Ammon's horn (tissue), 1 donor: ENCODE measurements around the gene GLIPR2.
"Not testable (repeated sequence)": the region's sequence is repeated elsewhere in the genome, so short reads cannot be mapped to it uniquely, and the experiment has no call there.

ENCODE experiments used
- DNase-seq: peaks from one replicate; pipeline ENCODE4 v3.0.0-alpha.2; 2016; ENCODE audit warnings: low spot score

Gene GLIPR2, protein sequence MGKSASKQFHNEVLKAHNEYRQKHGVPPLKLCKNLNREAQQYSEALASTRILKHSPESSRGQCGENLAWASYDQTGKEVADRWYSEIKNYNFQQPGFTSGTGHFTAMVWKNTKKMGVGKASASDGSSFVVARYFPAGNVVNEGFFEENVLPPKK

DNA sequence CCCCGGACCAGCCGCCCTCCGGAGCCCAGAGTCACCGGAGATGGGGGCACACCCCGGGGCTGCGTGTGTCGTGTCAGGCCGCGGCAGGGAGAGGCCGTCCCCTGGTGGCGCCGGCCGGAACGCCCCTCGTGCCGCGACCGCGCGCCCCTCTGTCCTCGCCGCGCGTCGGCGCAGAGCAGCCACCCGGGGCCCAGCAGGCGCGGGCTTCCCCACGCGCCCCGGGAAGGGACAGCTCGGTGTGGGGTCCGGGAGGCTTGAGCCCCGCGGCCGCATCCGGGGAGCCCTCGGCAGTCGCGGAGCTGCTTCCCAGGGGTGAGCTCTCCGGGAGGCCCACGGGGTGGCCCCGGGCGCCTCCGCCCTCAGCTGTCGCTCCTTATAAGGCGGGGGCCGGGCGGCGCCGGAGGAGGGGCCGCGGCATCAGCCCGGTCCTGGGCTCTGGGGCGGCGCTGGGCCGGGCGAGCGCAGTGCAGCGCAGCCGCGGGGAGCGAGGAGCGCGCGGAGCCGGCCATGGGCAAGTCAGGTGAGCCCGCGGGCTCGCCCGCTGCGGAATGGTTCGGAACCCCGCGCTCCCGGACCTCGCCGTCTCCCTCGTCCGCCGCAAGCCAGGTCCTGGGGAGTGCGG, at the start of gene GLIPR2:
Gene GLIPR2 (plus strand): TSS at position 462 of the 622 bp plus-strand sequence. CDS start 46 bp downstream, at position 508.
- DNase-seq, result peak; percentile 81

DNA sequence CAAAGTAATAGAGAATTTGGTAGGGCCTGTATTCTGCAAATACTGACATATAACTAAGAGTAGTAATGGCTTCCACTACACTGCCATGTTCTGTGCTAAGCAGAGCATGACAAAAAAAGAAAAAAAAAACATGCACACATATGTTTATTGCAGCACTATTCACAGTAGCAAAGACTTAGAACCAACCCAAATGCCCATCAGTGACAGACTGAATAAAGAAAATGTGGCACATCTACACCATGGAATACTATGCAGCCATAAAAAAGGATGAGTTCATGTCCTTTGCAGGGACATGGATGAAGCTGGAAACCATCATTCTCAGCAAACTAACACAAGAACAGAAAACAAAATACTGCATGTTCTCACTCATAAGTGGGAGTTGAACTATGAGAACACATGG, 49.5 kb upstream of the GLIPR2 start:
- DNase-seq, result not testable (repeated sequence)

DNA sequence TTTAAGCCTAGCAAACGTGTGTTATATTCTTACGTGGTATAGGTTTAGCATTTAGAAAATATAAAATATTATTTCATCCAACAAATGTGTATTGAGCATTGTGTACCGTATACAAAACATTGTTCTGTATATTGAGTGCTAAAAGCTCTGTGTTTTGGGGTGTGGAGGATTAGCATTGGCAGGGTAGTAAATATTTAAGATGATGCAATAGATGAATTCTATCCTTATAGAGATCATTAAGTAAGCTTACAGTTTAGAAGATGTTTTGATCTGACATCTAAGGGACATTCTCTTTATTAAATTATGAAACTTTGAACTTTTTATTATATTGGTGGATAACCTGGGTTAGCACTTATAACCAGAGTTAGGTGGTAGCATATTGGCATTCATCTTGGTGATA, 48.5 kb upstream of the GLIPR2 start:
- DNase-seq, result no peak

DNA sequence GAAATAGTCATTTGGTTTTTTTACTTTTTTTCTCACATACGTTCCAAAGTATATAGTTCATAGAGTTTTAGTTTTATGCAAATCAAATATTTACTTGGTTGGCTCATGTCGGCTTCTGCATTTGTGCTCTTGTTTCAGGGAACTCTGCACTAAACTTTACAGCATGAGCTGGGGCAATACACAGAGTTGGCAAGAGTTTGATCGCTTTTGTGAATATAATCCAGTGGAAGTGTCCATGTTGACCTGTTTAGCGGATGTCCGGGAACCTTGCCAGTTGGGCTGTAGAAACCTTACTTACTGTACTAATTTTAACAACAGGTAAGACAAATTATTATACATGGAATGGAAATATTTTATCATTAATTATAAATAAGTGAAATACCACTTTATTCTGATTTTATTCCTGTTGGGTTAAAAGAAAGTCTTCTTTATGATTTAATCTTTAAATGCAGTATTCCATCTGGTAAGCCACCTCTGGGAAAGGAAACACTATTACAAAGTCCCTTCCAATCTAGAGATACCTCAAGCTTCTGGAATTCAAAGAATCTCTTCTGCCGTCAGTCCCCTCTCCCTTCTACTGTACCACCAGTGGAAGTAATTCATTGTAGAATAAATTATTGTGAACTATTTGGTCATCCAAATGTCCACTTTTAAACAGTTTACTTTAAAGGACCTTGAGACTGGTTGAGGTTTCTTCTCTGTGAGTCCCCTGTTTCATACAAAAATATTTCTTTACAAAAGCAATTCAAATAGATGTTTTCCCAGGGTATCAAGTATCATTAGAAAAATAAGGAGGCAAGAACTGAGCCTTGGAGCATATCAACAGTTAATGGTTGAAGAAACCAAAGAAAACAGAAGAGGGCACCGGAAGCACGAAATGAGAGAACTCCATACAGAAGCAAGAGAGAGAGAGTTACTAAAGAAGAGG, 45.2 kb upstream of the GLIPR2 start:
- DNase-seq, result no peak

DNA sequence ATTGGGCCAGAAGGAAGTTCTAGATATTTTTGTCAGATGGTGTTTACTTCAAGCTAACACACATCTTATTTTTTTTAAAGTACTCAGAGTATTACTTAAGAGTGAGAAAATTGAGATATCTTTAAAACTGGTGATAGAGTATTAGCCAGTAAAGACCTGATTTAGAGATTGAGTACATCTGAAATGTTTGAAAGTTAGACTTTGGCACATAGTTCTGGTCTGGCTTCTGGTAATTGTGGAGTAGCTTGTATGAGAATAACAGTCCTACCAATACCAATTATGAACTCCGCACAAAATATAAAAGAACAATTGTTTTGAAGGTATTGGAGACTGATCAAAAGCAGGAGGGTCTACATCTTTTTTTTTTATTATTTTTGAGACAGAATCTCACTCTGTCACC, 44.5 kb upstream of the GLIPR2 start:
- DNase-seq, result no peak

DNA sequence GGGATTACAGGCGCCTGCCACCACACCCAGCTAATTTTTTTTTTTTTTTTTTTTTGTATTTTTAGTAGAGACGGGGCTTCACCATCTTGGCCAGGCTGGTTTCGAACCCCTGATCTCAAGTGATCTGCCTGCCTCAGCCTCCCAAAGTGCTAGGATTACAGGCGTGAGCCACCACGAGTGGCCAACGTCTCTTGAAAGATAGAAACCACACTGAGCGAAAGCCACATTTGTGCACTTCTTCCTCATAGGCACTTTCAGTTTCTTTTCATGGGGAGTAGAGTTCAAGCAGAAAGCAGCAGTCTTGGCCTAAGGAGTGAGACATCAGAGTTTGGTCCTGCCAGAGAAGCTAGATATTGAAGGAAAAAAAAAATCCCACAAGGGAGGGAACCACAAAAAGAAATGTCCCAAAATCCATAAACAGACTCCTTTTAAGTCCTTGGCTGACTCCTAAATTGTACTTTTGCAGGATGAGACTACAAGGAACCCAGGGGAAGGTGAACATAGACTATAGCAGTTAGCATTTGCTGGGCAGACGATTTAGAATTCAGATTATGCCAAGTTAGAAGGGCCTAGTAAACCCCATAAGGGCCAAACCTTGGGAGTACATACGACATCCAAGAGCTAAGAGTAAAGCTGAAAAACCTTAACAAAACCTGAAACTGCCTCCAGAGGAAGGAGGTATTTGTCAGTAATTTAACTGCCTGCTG, 43.9 kb upstream of the GLIPR2 start:
- peak; percentile 32 for DNase-seq

DNA sequence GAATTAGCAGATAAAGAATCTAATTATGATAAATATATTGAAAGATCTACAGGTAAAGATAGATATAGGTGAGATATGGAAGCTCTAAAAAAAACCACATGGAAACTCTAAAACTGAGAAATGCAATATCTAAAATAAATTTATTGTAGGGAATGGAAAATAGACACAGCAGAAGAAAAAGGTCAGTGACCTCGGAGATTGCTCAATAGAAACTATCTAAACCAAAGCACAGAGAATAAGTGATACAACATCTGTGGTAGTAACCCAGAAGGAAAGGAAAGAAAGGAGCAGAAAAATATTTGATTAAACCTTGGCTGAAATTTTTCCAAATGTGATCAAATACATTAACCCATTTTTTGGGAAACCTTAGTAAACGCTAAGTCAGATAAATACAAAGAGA, 43.1 kb upstream of the GLIPR2 start:
- no peak for DNase-seq

DNA sequence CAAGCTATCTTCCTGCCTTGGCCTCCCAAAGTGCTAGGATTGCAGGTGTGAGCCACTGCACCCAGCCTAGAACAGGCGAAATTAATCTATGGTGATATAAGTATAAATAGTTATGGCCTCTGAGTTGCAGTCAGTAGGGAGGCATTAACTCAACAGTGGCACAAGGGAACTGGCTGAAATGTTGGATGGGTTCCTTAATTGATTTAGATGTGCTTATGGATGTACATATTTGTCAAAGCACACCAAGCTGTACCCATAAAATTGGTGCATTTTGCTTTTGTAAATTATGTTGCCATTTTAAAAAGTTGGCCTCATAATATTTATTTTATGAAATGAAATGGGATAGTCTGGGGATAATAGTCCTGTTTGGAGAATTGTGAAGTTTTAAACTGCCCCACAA, 36.8 kb upstream of the GLIPR2 start:
- DNase-seq, result no peak

DNA sequence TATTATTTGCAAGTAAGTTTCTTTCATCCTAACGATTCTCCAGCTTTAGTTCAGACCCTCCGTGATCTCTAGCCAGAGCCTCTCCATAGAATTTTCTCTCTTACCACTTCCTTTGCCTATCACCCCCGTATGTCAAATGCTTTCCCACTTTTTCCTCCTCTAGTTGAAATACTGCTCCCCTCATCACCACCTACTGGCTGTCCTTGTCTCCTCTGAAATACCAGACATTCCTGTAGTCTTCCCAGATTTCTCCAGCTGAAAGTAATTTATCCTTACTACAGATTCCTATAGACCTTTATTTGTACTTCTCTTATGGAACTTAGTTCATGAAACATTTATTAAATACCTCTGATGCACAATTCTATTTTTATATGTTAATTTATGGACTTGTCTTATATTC, 36.0 kb upstream of the GLIPR2 start:
- DNase-seq, result no peak

DNA sequence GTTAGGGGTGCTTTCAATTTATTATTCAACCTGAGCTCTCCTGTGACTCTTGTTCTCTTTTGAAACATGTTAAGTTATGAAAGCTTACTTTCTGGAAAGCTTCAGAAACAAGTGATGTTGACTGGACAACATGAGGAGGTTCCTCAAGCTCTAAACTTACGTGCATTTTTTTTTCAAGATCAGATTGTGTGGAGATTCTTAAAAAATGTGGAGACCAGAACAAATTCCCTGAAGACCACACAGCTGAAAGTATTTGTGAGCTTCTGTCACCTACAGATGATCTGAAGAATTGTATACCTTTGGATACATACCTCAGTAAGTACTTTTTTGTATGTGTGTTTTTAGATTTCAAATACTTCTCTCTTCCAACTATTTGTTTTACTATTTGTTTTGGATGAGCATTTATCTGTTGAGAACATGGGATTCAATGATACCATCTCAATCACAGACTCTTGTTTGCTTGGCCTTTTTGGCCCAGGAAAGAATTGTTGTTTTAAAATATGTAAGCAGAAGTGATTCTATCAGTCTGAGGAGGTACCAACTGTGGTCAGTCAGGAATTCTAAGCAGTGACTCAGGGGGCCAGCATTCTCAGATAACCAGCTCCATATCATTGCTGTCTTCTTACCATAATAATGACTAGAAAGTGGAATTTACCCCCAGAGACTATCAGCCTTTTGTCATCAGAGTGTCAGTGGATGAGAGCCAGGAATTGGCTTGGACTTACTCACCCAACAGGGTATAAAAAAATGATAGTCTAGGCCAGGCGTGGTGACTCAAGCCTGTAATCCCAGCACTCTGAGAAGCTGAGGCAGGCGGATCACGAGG, 34.4 kb upstream of the GLIPR2 start:
- peak; percentile 22 for DNase-seq

DNA sequence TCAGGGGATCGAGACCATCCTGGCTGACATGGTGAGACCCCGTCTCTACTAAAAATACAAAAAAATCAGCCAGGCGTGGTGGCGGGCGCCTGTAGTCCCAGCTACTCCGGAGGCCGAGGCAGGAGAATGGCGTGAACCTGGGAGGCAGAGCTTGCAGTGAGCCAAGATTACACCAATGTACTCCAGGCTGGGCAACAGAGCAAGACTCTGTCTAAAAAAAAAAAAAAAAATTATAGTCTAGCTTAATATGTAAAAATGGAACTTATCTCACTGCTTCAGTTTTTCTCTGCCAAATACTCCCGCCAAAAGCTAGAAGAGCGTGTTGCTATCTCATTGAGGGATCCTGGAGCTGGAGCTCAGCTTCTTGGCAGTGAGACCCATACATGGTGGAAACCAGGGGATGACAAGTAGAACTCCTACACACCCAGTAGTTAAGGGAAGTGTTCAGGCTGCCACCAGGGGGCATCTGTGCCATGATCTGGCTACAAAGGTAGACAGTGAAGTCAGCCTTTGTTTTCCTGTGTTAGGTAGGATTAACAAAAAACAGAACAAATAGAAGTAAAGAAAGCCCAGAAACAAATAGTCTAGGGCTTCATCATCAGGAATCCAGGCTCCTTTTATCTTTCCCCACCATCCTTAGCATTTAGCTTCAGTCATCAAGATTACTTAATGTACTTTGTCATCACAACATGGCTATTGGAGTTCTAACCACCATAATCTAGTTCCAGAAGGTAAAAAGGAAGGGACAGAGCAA, 33.6 kb upstream of the GLIPR2 start:
- peak; percentile 92 for DNase-seq

DNA sequence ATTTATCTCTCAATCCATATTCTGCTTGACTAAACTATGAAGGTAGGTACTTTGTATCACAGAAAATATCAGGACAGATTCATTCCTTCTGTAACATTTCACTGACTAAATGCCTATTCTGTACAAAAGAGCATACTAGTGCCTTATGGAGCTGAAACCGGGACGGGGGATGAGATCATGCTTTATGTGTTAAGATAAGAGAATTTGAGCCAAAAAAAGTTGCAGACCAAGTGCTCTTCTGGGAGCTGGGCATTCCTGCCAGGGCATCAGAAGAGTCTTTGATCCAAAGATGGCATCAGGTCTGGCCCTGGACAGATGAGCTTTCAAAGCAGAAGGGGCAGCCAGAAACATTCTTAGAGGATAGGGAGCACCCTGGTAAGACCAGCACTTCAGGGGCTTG, 27.5 kb upstream of the GLIPR2 start:
- no peak for DNase-seq

DNA sequence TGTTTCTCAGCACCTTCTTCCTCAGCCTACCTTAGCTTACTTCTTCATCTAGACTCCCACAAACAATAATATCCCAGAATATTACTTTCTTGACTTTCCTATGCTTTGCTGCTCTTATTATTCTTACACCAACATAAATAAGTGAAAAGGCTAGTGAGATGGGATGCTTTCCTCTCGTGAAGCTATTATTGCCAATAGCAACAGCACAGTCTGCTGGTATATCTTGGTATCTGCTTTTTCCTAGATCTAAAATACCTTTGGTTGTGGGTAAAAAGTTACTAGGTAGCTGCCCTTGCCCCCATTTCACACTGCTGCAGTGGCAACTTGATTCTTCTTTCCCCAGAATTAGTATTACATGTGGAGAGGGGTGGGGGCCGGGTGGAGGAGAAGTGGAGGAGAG, 26.1 kb upstream of the GLIPR2 start:
- DNase-seq, result no peak

DNA sequence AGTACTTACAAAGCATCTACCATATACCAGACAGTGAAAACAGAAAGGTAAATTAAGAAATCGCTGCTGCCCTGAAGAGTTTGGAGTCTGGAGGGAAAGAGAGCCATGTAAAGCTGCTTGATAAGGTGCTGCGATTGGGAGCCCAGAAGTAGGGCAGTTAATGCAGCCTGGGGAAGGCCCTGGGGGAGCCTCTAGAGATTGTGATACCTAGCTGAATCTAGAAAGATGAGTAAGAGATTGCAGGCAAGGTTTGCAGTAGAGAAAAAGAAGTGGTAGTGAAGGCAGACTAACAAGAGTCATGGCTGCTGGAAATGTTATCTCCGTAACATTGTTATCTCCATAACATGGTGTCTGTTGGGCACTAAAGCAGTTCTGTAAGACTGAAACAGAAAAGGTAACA, 24.0 kb upstream of the GLIPR2 start:
- no peak for DNase-seq

DNA sequence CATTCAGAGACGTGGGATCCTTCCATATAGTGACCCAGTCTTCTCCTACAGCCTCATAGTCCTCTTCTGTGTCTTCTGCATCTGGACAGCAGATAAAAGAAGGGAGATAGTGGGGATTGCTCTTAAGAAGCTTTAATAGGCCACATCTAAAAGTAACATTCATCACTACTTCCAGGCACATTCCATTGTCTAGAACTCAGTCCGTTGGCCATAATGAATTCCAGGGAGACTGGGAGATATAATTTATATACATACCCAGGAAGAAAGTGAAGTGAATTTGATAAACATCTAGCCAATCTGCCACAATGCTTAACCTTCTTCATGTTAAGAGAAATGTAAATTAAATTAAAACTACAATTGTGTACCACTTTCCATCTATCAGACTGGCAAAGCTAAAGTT, 22.5 kb upstream of the GLIPR2 start:
- no peak for DNase-seq

DNA sequence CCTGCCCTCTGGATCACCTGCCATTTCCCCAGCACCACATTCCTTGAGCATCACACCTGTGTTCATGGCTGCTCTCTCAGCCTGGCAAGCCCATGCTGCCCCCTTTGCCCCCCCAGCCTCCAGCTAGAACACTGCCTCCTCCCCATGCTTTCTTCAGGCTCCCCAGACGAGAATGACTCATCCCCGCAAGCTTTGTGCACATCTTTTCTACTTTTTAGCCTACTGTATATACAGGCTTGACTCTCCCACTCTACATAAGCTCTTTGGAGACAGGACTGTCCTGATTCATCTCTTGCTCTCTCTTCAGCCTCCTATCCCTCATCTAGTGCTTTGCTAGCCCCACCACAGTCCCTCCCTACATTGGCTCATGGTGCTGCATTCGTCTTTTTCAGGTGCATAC, 19.9 kb upstream of the GLIPR2 start:
- DNase-seq, result no peak

DNA sequence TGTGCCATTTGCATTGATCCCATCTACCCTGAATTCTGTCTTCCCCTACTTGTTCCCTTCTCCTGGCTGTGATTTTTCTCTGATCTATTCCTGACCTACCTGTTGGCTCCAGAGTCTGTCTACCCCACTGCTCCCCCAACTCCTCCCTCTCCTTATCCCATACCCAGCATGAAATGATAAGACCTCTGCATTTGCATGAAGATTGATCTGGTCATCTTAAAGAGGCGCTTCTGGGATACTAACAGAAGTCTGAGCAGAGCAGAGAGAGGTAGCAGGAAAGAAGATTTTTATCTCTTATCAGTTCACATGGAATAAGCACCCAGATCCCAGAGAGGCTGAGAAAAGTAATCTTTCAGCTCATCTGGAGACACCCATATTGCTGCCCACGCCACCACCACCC, 18.3 kb upstream of the GLIPR2 start:
- no peak for DNase-seq

DNA sequence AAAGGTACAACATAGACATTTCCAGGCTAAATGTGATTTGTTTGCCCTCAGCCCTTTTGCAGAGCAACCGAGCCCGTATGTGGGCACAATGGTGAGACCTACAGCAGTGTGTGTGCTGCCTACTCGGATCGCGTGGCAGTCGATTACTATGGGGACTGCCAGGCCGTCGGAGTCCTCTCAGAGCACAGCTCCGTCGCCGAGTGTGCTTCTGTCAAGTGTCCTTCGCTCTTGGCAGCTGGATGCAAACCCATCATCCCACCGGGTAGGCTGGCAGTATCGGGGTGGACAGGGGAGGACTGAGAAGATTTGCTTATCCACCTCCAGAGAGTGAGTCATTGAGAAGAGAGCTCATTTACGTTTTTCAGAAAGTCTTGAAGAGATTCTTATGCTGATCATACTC, 17.8 kb upstream of the GLIPR2 start:
- no peak for DNase-seq

DNA sequence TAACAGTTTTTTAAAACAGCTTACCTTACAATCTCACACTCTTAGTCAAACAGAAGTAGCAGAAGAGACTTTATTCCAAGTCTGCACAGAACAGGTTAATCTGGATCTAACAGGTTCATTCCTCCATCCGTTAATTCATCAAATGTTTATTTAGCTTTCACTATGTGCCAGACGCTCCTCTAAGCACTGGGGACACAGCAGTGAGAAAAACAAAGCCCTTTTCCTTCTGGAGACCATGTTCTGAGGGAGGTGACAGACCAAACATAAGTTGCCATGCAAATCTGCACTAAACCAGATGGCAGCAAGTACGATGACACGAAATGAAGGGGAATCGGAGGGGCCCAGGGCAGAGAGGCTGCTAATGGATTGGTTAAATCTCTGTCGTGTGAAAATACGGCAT, 17.1 kb upstream of the GLIPR2 start:
- no peak for DNase-seq

DNA sequence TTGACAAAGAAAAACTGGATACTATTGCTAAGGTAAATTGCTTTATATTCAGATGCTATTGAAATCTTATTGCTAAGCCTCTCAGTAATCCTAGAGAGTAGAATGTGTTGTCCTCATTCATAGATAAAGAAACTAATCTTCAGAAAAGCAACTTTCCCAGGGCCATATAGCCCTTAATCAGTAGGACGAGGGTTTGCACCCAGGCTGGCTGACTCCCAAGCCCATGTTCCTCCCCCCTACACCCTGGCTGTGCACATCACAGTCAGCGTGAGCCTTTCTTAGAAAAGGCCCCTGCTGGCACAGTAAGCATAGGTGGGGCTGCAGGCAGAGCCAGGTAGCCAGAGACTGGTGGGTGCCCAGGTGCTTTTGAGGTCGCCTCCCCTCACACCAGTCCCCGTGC, 15.8 kb upstream of the GLIPR2 start:
- DNase-seq, result no peak

DNA sequence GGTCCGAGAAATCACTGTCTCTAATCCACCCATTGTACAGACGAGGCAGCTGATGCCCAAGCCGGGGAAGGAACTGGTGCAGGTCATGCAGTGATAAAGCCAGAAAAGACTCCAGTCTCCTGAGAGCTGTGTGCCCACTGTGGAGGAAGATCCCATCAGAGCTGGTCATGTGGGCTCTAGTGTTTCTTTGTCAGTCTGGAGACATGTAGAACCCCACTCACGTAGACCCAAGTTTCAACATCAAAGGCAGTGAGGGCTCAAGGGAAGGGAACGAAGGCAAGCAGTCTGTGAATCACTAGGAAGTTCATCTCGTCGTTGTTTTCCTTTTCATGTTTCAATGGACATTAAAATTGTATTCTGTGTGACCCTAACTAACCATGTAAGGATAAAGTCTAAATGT, 14.6 kb upstream of the GLIPR2 start:
- DNase-seq, result no peak
